Keratinocyte (primary cell): ENCODE data around the gene RAI1. TPM values are rescaled to one million over a fixed set of nuclear protein-coding genes. Genes with fewer than 3 reads are reported as not detected.

Experiments
- DNase-seq: peaks from one replicate; pipeline ENCODE4 v3.0.0-alpha.2; 2011; ENCODE audit warnings: low read depth, missing footprints, low spot score
- FAIRE-seq: peaks from 2 replicates; lab custom pipeline; 2011; peaks lifted over from hg19 to GRCh38; lab: Jason Lieb, UNC
- H2AFZ ChIP-seq: 2 replicates; pipeline ENCODE4 v1.6.0; 2012; ENCODE audit warnings: low read length, control low read depth, inconsistent platforms; ENCODE audit not compliant: control insufficient read depth
- H3K27ac ChIP-seq: 2 replicates; pipeline ENCODE4 v1.5.1; 2011; ENCODE audit warnings: low read length; ENCODE audit not compliant: control insufficient read depth, insufficient read depth
- H3K27me3 ChIP-seq: 3 replicates; pipeline ENCODE4 v1.6.0; 2011; ENCODE audit warnings: low read length; ENCODE audit not compliant: control insufficient read depth, insufficient read depth; ENCODE audit errors: extremely low read depth
- H3K36me3 ChIP-seq, 2 experiments: 2 replicates in 1 of 2; 3 replicates in 1 of 2; pipeline ENCODE4 v1.5.1; 2011; ENCODE audit warnings: low read length in 2 of 2, mild to moderate bottlenecking in 1 of 2; ENCODE audit not compliant: control insufficient read depth in 2 of 2, insufficient read depth in 2 of 2; ENCODE audit errors: extremely low read depth in 1 of 2
- H3K4me1 ChIP-seq: 3 replicates; pipeline ENCODE4 v1.5.1; 2011; ENCODE audit warnings: low read length; ENCODE audit not compliant: control insufficient read depth, insufficient read depth; ENCODE audit errors: extremely low read depth
- H3K4me2 ChIP-seq: 3 replicates; pipeline ENCODE4 v1.6.0; 2011; ENCODE audit warnings: low read depth, low read length; ENCODE audit not compliant: control insufficient read depth, insufficient read depth; ENCODE audit errors: extremely low read depth
- H3K4me3 ChIP-seq, 3 experiments: fragments of 200-600 bp in 1 of 3; sonication (generic) in 1 of 3; 2 replicates in 2 of 3; 3 replicates in 1 of 3; pipeline ENCODE4 v1.5.1; 2011 to 2016; ENCODE audit warnings: low read length in 3 of 3, mild to moderate bottlenecking in 3 of 3, control low read depth in 2 of 3, inconsistent platforms in 1 of 3, low read depth in 1 of 3, mixed read lengths in 1 of 3, mixed run types in 1 of 3, moderate library complexity in 1 of 3; ENCODE audit not compliant: control insufficient read depth in 2 of 3, insufficient read depth in 2 of 3; ENCODE audit errors: extremely low read depth in 1 of 3
- H3K79me2 ChIP-seq: 2 replicates; pipeline ENCODE4 v1.6.0; 2012; ENCODE audit warnings: low read length; ENCODE audit not compliant: control insufficient read depth, insufficient read depth
- H3K9ac ChIP-seq: 3 replicates; pipeline ENCODE4 v1.6.0; 2011; ENCODE audit warnings: low read length; ENCODE audit not compliant: control insufficient read depth, insufficient read depth; ENCODE audit errors: extremely low read depth
- H3K9me1 ChIP-seq: 3 replicates; pipeline ENCODE4 v1.6.0; 2011; ENCODE audit warnings: low read length; ENCODE audit not compliant: control insufficient read depth, insufficient read depth; ENCODE audit errors: extremely low read depth
- H3K9me3 ChIP-seq: 2 replicates; pipeline ENCODE4 v1.5.1; 2012; ENCODE audit warnings: low read depth, low read length; ENCODE audit not compliant: control insufficient read depth
- H4K20me1 ChIP-seq: 3 replicates; pipeline ENCODE4 v1.6.0; 2011; ENCODE audit warnings: low read length; ENCODE audit not compliant: control insufficient read depth, insufficient read depth; ENCODE audit errors: extremely low read depth
- EZH2 ChIP-seq: IDR thresholded peaks from one replicate; pipeline ENCODE4 v1.6.1; 2012; ENCODE audit warnings: inconsistent platforms, mild to moderate bottlenecking, low read length, moderate library complexity
- dilution Hi-C: fragments of 300-500 bp; cut with MboI; formaldehyde crosslinking; loops from one replicate; pipeline ENCODE4 v1.7.0; 2020; ENCODE audit warnings: low sequenced_read_pairs; ENCODE audit not compliant: extremely low pct_ligation_motif_present
- polyA plus RNA-seq, 5 experiments: library from polyadenylated mRNA; depleted of rRNA in 3 of 5; stranded (reverse) in 3 of 5; stranded (forward) in 1 of 5; unstranded in 1 of 5; fragments of >200 nt; gene quantifications; 1 replicate in 1 of 5; 2 replicates in 3 of 5; 3 replicates in 1 of 5; pipeline versions ENCODE4 v1.2.1 to v1.2.3, GENCODE V29; 2011 to 2012; ENCODE audit warnings: missing spikeins in 2 of 5, low read depth in 1 of 5, low replicate concordance in 1 of 5
- TF ChIP-seq, protein P1 (sequence below), 3 experiments: IDR thresholded peaks in 1 of 3; conservative IDR thresholded peaks in 1 of 3; optimal IDR thresholded peaks in 1 of 3; 2 replicates in 2 of 3; 3 replicates in 1 of 3; pipeline versions ENCODE3 to v1.5.1; 2011; ENCODE audit warnings: low read length in 3 of 3, mild to moderate bottlenecking in 3 of 3, moderate library complexity in 2 of 3, control low read depth in 1 of 3, inconsistent platforms in 1 of 3; ENCODE audit not compliant: insufficient read depth in 2 of 3; ENCODE audit errors: extremely low read depth in 1 of 3

Gene RAI1
- polyA plus RNA-seq, 1 donor (not counting 4 experiments of a cell fraction or from before 2014, with no cell fraction given) = 2.6 TPM

DNA sequence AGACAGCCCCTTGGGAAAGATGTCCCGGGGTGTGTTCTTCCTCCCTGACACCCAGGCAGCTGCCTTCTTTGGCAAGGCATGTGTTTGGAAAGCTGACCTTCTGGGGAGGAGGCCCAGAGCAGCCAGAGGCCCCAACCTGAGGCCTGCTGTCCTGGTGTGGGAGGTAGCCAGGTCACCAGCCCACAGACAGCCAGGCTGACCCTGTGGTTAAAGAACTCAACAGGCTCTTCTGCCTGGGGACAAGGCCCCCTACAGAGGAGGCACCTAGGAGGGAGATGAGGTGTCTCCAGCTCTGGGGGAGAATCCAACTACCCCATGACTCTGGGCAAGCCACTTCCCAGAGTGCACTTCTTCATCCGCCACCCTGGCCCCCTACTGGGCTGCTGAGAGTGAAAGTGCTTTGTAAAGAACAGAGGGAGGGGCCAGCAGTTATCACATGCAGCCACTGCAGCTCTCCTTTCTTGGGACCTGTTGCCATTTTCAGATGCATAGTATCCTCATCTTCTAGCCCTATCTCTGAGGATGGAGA is 168.7 kb downstream of the RAI1 start:
- H3K9ac ChIP-seq = peak overlapping the region; percentile 15
- H3K4me3 ChIP-seq = no peak overlapping the region
- H3K9me1 ChIP-seq = no peaks in the 10 kb centered on the region
- no peak overlapping the region for H3K27ac ChIP-seq
- H3K4me1 ChIP-seq = peaks cover 27% of the 10 kb centered on the region
- no peaks in the 10 kb centered on the region for H4K20me1 ChIP-seq
- FAIRE-seq = no peak
- H3K4me2 ChIP-seq = no peak overlapping the region
- TF ChIP-seq EZH2 = no peak
- TF ChIP-seq, protein P1, sequence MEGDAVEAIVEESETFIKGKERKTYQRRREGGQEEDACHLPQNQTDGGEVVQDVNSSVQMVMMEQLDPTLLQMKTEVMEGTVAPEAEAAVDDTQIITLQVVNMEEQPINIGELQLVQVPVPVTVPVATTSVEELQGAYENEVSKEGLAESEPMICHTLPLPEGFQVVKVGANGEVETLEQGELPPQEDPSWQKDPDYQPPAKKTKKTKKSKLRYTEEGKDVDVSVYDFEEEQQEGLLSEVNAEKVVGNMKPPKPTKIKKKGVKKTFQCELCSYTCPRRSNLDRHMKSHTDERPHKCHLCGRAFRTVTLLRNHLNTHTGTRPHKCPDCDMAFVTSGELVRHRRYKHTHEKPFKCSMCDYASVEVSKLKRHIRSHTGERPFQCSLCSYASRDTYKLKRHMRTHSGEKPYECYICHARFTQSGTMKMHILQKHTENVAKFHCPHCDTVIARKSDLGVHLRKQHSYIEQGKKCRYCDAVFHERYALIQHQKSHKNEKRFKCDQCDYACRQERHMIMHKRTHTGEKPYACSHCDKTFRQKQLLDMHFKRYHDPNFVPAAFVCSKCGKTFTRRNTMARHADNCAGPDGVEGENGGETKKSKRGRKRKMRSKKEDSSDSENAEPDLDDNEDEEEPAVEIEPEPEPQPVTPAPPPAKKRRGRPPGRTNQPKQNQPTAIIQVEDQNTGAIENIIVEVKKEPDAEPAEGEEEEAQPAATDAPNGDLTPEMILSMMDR (optimal IDR thresholded peaks at IDR 0.05 in 1 of 3, IDR thresholded peaks at IDR 0.05 in 1 of 3, conservative IDR thresholded peaks at IDR 0.05 in 1 of 3; ENCODE audit: extremely low read depth in 1 of 3, insufficient read depth in 2 of 3, low read length in 3 of 3) = peak in 1 of 3 experiments; percentile 10
- no peaks in the 10 kb centered on the region for H3K9me3 ChIP-seq
- DNase-seq = no peak
- dilution Hi-C loops = no loop called here
- no peak overlapping the region for H2AFZ ChIP-seq
- H3K36me3 ChIP-seq = peaks cover 10 to 14% of the 10 kb centered on the region in 2 experiments
- no peaks in the 10 kb centered on the region for H3K79me2 ChIP-seq
- H3K27me3 ChIP-seq = no peaks in the 10 kb centered on the region

DNA sequence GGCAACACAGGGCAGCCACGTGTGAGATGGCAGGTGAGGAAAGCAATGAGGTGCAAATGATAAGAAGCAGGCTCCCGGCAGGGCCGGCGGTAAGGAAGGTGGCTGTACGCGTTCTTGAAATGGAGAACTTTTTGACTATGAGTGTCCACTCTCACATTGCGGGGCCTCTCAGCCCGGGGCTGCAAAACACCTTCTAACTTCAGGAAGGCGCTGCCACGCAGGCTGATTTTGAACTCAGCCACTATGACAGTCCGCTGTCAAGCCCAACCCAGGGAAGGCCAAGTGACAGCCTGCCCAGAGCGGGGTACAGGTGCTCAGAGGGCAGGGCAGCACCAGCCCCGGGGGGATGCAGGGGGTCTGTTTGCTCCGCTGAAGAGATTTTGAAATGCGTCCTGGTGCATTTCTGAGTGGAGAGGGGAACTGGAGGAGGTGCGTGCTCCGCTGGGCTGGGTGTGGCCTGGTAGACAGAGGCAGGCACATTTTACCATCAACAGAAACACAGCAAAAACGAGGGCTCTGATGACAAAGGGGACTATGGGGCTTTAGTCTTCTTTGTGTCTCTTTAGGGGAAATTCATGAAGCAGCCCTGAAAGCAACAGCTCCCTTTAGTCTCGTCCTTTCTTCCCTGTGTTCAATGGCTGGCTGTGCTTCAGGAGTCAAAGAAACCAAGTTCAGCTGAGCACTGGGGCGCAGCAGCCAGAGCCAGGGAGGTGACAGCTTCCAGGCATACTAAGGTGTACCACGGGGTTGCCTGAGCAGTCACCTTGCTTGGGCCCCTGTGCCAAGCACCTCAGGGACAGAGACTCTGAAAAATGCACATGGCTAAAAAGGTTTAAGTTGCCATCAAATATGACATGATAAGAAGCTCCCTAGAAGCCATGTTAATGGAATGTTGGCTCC is 170.1 kb downstream of the RAI1 start:
- Histone ChIP-seq H3K4me1 (peaks cover 32% of the 10 kb centered on the region), H3K27ac (no peak overlapping the region), H3K27me3 (no peaks in the 10 kb centered on the region), H3K9ac (no peak overlapping the region), H3K4me3 (no peak overlapping the region), H3K9me1 (no peaks in the 10 kb centered on the region), H3K36me3 (peaks cover 9 to 16% of the 10 kb centered on the region in 2 experiments), H3K79me2 (no peaks in the 10 kb centered on the region), H3K9me3 (no peaks in the 10 kb centered on the region), H2AFZ (no peak overlapping the region), H4K20me1 (no peaks in the 10 kb centered on the region), H3K4me2 (no peak overlapping the region)
- DNase-seq = no peak
- TF ChIP-seq EZH2 = no peak
- TF ChIP-seq, protein P1 (optimal IDR thresholded peaks at IDR 0.05 in 1 of 3, IDR thresholded peaks at IDR 0.05 in 1 of 3, conservative IDR thresholded peaks at IDR 0.05 in 1 of 3; ENCODE audit: extremely low read depth in 1 of 3, insufficient read depth in 2 of 3, low read length in 3 of 3) = no peak
- FAIRE-seq = no peak
- dilution Hi-C loops = no loop called here
